AG10803 (cell line): ENCODE results near the gene UBAC1.

Experiments used
- DNase-seq: peaks from one replicate; pipeline ENCODE4 v3.0.0; 2010; ENCODE audit warnings: low read depth
- H3K4me3 ChIP-seq: 2 replicates; pipeline ENCODE4 v1.5.1; 2011; ENCODE audit warnings: mild to moderate bottlenecking, low read length, control low read depth
- TF ChIP-seq, protein P1 (sequence below): conservative IDR thresholded peaks from 2 replicates; pipeline ENCODE4 v1.5.1; 2011; ENCODE audit warnings: mild to moderate bottlenecking, low read length, control low read depth, inconsistent platforms

Gene UBAC1

DNA sequence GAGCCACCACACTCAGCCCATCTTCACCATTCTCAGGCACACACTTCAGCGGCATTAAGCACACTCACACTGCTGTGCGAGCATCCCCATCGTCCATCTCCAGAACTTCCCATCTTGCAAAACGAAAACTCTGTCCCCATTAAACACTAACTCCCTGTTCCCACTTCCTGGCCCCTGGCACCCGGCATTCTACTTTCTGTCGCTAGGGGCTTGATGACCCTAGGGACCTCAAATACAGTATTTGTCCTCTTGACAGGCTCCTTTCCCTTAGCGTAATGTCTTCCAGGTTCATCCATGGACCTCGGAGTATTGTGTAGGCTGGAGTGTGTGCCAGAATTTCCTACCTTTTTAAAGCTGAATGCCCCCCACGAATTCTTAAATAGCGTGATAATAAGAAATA, 14.7 kb upstream of the UBAC1 start:
- no peak for DNase-seq
- no peak overlapping the region for H3K4me3 ChIP-seq
- TF ChIP-seq, protein P1, sequence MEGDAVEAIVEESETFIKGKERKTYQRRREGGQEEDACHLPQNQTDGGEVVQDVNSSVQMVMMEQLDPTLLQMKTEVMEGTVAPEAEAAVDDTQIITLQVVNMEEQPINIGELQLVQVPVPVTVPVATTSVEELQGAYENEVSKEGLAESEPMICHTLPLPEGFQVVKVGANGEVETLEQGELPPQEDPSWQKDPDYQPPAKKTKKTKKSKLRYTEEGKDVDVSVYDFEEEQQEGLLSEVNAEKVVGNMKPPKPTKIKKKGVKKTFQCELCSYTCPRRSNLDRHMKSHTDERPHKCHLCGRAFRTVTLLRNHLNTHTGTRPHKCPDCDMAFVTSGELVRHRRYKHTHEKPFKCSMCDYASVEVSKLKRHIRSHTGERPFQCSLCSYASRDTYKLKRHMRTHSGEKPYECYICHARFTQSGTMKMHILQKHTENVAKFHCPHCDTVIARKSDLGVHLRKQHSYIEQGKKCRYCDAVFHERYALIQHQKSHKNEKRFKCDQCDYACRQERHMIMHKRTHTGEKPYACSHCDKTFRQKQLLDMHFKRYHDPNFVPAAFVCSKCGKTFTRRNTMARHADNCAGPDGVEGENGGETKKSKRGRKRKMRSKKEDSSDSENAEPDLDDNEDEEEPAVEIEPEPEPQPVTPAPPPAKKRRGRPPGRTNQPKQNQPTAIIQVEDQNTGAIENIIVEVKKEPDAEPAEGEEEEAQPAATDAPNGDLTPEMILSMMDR: no peak

DNA sequence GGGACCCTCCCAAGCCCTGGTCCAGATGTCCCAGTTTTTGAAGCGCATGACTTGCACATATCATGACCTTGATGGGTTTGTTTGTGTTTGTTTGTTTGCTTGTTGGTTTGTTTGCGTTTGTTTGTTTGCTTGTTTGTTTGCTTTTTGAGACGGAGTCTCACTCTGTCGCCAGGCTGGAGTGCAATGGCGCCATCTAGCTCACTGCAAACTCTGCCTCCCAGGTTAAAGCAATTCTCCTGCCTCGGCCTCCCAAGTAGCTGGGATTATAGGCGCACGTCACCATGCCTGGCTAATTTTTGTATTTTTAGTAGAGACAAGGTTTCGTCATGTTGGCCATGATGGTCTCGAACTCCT, 13.0 kb upstream of the UBAC1 start:
- TF ChIP-seq, protein P1: no peak
- no peak for DNase-seq
- no peak overlapping the region for H3K4me3 ChIP-seq

DNA sequence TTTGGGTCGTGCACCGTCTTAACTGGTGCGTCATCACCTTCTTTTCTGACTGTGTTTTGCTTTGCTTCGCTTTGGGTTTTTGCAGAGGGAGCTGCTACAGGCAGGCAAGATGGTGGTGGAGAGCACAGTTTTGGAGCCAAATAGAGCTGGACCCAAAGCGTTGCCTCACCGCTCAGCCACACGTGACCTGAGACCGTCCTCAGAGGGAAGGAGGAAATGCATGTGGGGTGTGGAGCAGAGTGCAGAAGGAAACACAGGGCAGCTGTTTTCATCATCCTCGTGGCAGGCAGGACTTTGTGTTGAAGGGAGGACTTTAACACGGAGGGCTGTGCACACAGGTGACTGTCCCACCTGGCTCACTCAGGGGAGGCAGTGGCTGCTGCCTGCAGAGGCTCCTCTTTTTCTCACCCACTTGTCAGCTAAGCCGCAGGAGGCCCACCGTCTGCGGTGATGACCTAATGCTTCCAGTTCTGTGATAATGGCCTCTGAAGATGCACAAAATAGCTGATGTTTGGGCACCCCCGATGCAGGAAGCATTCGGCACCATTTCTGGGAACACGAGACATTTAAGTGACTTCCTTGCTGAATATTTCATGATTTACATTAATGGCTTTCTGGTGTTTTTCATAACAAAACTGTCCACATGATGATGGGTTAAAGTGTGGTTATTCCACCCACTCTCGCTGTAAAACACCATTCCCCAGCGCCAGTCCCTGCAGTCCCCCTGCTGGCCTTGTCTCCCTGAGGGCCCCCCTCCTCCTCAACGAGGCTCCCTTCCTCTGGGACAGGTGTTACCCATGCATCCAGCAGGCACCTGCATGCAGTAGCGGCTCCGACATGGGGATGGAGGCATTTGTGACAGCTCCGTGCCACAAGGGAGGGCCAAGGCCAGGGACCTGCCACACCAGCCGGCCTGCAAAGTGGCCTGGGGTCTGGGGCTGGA, 12.4 kb upstream of the UBAC1 start:
- H3K4me3 ChIP-seq: no peak overlapping the region
- DNase-seq: no peak
- TF ChIP-seq, protein P1: no peak

DNA sequence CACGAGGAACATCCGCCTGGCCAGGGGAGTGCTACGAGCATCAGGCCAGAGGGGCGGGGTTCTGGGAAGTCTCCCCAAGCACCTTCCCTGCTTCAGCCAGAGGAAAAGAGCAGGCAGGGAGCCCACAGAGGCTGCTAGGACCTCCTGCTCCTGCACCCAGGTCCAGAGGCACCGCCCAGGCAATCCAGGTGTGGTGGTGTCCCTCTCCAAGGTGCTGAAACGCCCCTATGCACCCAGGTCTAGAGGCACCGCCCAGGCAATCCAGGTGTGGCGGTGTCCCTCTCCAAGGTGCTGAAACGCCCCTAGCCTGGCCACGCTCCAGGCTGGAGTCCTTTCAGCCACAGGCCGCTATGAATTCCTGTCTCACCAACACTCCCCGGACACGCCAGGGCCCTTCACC, 10.7 kb upstream of the UBAC1 start:
- H3K4me3 ChIP-seq: no peak overlapping the region
- DNase-seq: no peak
- TF ChIP-seq, protein P1: no peak

DNA sequence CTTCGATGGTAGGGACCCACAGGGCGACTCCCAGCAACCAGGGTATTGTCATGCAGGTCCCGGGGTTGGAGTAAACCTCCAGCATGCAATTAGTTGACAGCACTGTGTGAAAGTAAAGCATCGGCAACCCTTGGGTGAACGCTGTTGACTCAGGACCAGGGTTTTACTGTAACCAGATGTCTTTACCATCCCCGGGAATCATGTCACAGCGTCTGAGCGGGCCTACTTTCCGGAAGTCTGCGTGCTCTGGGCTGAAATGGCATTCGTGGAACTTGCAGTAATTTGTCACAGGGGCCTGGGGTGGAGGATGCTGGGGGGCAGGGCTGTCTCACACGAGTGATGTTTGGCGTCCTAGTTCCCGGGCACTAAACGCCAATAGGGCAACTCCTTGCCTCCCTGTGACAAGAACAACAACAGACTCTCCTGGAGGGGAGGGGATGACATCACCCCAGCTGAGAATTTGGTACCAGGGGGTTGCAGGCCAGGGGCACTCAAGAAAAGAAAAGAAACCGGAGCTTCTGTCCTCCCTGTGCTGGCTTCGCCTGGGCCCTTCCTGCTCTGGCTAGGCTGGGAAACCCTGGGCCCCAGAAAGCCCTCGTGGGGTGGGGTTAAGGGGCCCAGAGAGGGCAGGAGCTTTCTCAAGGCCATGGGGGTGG, 10.1 kb upstream of the UBAC1 start:
- no peak overlapping the region for H3K4me3 ChIP-seq
- peak; percentile 86 for DNase-seq
- TF ChIP-seq, protein P1: no peak

DNA sequence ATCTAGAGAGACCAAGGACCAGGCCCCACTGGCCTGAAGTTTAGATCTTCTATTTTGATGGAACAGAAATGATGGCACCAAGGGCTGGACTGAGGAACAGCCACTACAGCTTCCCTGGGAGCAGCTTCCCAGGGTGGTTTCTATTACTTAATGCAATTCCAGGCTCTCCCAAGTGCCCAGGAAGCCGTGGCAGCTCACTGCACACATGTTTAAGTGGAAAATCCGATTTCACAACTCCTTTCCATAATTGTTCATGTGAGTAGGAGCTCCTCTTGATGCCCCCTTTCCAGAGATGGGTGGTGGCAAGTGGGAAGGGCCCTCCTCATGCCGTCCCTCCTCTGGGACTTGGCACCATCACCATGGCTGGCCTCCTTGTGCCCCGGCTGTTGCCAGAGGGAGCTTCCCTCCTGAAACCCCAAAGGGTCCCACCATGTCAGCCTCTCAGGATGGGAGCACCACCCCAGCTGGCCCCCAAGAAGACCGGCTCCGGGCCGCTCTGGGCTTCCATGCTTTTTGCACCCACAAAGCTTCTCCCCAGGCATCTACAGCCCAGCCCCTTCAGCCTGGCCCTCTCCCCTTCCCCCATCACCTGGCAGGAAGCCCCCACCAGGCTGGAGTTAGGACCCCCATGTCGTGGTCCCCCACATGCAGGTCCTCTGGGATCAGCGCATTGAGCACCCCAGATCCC, 9.1 kb upstream of the UBAC1 start:
- peak; percentile 53 for DNase-seq
- TF ChIP-seq, protein P1: no peak

More for the DNA sequence above, 9.1 kb upstream of the UBAC1 start:
- H3K4me3 ChIP-seq: no peak overlapping the region
